Mucosa of stomach (tissue), 1 donor: ENCODE results near the gene TMEM163.

Experiments used
- H3K27me3 ChIP-seq: one replicate; pipeline ENCODE4 v1.7.0; 2013; ENCODE audit warnings: mild to moderate bottlenecking, low read length; ENCODE audit not compliant: control insufficient read depth, insufficient read depth
- H3K36me3 ChIP-seq: one replicate; pipeline ENCODE4 v1.7.0; 2013; ENCODE audit warnings: low read length; ENCODE audit not compliant: control insufficient read depth, insufficient read depth
- H3K4me1 ChIP-seq: one replicate; pipeline ENCODE4 v1.7.0; 2013; ENCODE audit warnings: mild to moderate bottlenecking, low read length; ENCODE audit not compliant: control insufficient read depth, insufficient read depth
- H3K4me3 ChIP-seq: one replicate; pipeline ENCODE4 v1.7.0; 2013; ENCODE audit warnings: low read length
- H3K9ac ChIP-seq: one replicate; pipeline ENCODE4 v1.7.0; 2013; ENCODE audit warnings: mild to moderate bottlenecking, low read length, moderate library complexity
- H3K9me3 ChIP-seq: one replicate; pipeline ENCODE4 v1.7.0; 2013; ENCODE audit warnings: mild to moderate bottlenecking, low read length, moderate library complexity; ENCODE audit not compliant: control insufficient read depth
- donor health status: Pancreatic carcinoma.

TMEM163 gene

GRCh38 chr2:134558208-134558830 lies 160.5 kb downstream of the TMEM163 start:
- H3K4me1 ChIP-seq: peaks cover 10% of the 10 kb centered on the region

GRCh38 chr2:134555411-134555810 lies 163.4 kb downstream of the TMEM163 start:
- no peaks in the 10 kb centered on the region for H3K27me3 ChIP-seq
- no peaks in the 10 kb centered on the region for H3K9me3 ChIP-seq
- peaks cover 10% of the 10 kb centered on the region for H3K4me1 ChIP-seq
- H3K9ac ChIP-seq: no peak overlapping the region
- H3K36me3 ChIP-seq: no peaks in the 10 kb centered on the region
- H3K4me3 ChIP-seq: no peak overlapping the region

More at GRCh38 chr2:134558208-134558830, 160.5 kb downstream of the TMEM163 start:
- Histone ChIP-seq H3K4me3 (no peak overlapping the region), H3K36me3 (no peaks in the 10 kb centered on the region), H3K27me3 (no peaks in the 10 kb centered on the region), H3K9ac (no peak overlapping the region), H3K9me3 (no peaks in the 10 kb centered on the region)

DNA sequence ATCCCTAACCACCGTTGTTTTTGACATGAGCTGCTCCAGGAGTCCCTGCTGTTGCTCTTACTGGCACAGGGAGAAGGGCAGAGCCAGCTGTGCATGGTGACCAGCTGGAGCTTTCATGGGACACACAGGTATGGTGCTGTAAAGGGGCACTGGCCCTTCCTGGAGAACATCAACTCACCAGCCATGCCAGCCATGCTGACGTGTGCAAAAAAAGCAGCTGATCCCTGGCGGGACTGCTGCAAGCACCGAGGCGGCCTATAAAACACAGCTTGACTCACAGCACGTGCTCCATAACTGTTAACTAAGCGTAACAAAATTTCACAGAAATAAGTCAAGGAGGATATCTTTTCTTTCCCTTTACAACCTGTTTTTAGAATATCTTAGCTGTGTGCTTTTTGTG lies 165.1 kb downstream of the TMEM163 start:
- Histone ChIP-seq H3K27me3 (no peaks in the 10 kb centered on the region), H3K9me3 (no peaks in the 10 kb centered on the region), H3K9ac (no peak overlapping the region), H3K4me3 (no peak overlapping the region), H3K4me1 (peaks cover 5% of the 10 kb centered on the region), H3K36me3 (no peaks in the 10 kb centered on the region)

DNA sequence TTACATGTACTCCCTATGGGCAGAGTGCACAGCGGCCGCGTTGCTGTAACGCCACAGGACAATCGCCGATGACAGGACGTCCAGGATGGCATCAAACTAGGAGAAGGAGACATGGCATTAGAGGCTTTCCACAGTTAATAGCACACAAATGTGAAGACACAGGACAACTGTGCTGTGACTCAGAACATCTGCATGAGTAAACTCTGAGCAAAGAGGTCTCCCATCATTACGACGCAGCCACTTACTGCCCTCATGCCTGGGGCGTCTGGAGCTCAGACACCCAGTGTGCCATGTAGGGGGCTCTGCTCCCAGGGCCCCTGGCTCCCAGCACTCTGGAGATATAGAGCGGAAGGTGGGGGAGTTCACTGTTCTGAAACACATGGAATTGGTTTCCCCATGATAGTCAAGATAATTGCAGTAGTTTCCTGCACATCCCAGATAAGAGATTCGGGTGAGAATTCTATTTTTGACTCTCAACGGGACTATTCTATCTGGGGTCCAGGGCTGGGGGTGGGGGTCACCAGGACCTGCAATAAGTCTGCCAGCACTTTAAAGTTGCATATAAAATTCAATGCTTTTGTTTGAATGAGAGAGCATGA lies 168.1 kb downstream of the TMEM163 start:
- no peaks in the 10 kb centered on the region for H3K9me3 ChIP-seq
- no peak overlapping the region for H3K4me3 ChIP-seq
- no peaks in the 10 kb centered on the region for H3K36me3 ChIP-seq
- no peaks in the 10 kb centered on the region for H3K27me3 ChIP-seq
- no peaks in the 10 kb centered on the region for H3K4me1 ChIP-seq
- no peak overlapping the region for H3K9ac ChIP-seq

GRCh38 chr2:134549104-134549503 lies 169.7 kb downstream of the TMEM163 start:
- no peaks in the 10 kb centered on the region for H3K27me3 ChIP-seq
- no peaks in the 10 kb centered on the region for H3K9me3 ChIP-seq
- H3K4me1 ChIP-seq: no peaks in the 10 kb centered on the region
- no peaks in the 10 kb centered on the region for H3K36me3 ChIP-seq
- no peak overlapping the region for H3K4me3 ChIP-seq
- no peak overlapping the region for H3K9ac ChIP-seq

DNA sequence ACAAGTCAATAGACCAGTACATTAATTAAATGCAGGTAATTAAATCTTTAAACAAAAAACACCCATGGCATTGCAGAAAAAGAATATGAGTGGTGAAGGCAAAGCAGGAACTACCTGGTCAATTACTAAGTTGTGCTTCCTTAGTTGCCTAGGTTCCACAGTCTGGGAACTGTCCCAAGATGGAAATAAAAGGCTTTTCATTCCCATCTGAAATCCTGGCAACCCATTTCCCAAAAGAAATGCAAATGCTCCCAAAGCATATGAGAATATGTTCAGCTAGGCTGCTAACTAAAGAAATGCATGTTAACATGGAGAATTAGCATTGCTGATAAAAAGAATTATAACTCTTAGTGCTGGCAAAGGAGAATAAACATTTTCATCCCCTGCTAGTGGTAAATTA lies 177.8 kb downstream of the TMEM163 start:
- Histone ChIP-seq H3K9ac (no peak overlapping the region), H3K9me3 (no peaks in the 10 kb centered on the region), H3K27me3 (no peaks in the 10 kb centered on the region), H3K36me3 (no peaks in the 10 kb centered on the region), H3K4me1 (peaks cover 6% of the 10 kb centered on the region), H3K4me3 (no peak overlapping the region)

DNA sequence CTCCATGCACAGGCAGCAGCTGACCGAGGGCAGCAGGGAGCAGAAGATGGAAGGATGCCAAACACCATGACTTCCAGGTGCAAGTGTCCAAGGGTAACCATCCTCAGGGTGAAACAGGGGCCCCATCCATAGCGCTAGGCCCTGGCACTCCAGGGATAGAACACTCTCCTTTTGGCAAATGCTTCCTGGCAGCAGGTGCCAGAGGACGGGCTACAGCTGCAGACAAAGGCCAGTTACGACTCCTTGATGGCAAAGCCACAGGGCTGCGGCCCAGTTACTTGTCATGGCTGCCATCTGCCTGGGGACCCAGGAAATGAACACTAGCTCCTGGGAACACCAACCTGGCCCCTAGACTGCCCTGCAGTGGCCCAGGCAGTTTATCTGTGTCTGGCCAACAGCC lies 178.8 kb downstream of the TMEM163 start:
- no peak overlapping the region for H3K9ac ChIP-seq
- H3K36me3 ChIP-seq: no peaks in the 10 kb centered on the region
- no peaks in the 10 kb centered on the region for H3K9me3 ChIP-seq
- H3K4me3 ChIP-seq: no peak overlapping the region
- no peaks in the 10 kb centered on the region for H3K27me3 ChIP-seq
- H3K4me1 ChIP-seq: peaks cover 9% of the 10 kb centered on the region

DNA sequence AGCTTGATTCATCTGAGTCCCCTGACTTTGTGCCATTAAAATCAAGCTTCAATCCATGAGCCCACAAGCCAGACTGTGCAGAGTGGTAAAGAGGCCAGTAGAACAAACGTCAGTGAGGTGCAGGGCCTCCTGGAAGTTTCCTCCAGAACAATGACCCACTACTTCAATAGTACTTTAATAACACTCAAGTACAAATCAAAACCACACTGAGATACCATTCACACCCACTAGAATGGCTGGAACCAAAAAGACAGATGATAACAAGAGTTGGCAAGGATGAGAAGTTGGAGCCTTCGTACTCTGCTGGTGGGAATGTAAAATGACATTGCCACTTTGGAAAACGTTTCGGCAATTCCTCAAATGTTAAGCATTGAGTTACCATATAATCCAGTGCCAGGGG lies 181.1 kb downstream of the TMEM163 start:
- H3K4me1 ChIP-seq: peaks cover 9% of the 10 kb centered on the region
- no peaks in the 10 kb centered on the region for H3K9me3 ChIP-seq
- H3K4me3 ChIP-seq: no peak overlapping the region
- H3K27me3 ChIP-seq: no peaks in the 10 kb centered on the region
- H3K9ac ChIP-seq: no peak overlapping the region
- H3K36me3 ChIP-seq: no peaks in the 10 kb centered on the region

DNA sequence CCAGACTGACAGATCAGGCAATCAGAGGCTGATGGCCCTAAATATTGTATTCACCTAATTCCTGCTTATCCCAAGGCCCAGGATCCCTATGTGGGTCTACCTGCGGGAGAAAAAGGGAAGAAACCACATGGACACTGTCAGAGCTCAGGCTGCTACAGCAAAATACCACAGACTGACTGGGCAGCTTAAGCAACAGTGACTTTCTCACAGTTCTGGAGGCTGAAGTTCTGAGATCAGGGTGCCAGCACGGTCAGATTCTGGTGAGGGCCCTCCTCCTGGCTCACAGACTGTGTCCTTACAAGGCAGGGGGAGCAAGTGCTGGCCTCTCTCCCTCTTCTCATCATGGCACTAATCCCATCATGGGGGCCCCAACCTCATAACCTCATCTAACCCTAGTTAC lies 181.7 kb downstream of the TMEM163 start:
- no peak overlapping the region for H3K9ac ChIP-seq
- no peak overlapping the region for H3K4me3 ChIP-seq
- H3K27me3 ChIP-seq: no peaks in the 10 kb centered on the region

DNA sequence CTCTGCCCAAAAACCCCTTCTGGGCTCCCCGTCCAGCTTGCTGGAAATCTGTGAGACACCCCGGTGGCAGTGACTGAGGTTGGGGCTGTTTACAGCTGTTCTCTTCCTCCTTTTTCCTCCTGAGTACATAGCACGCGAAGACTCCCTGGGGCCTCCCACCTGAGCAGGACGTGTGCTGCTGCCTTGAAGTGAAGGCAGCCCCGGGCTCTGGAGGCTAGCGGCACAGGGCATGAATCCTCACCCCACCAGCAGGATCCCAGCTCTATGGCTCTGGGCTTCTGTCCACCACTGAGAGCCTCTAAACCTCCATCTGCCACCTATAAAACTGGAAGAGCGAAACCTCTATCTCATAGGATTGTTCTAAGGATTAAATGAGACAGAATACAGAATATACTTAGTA lies 182.5 kb downstream of the TMEM163 start:
- Histone ChIP-seq H3K9ac (no peak overlapping the region), H3K4me3 (no peak overlapping the region), H3K27me3 (no peaks in the 10 kb centered on the region), H3K4me1 (peaks cover 9% of the 10 kb centered on the region), H3K36me3 (no peaks in the 10 kb centered on the region), H3K9me3 (no peaks in the 10 kb centered on the region)

More for the DNA sequence above, 181.7 kb downstream of the TMEM163 start:
- Histone ChIP-seq H3K4me1 (peaks cover 9% of the 10 kb centered on the region), H3K36me3 (no peaks in the 10 kb centered on the region), H3K9me3 (no peaks in the 10 kb centered on the region)

- Histone ChIP-seq H3K4me1 (peaks cover 9% of the 10 kb centered on the region), H3K9me3 (no peaks in the 10 kb centered on the region), H3K36me3 (no peaks in the 10 kb centered on the region), H3K4me3 (no peak overlapping the region), H3K27me3 (no peaks in the 10 kb centered on the region), H3K9ac (no peak overlapping the region)
Observed at GRCh38 chr2:134532537-134532936, 186.3 kb downstream of the TMEM163 start.

GRCh38 chr2:134527381-134527780 lies 191.4 kb downstream of the TMEM163 start:
- Histone ChIP-seq H3K4me3 (no peak overlapping the region), H3K9ac (no peak overlapping the region), H3K9me3 (no peaks in the 10 kb centered on the region), H3K4me1 (no peaks in the 10 kb centered on the region), H3K36me3 (no peaks in the 10 kb centered on the region), H3K27me3 (no peaks in the 10 kb centered on the region)
